SW 1271 (cell line): Measurements from ENCODE around the gene ZNF662.

Source experiments
- DNase-seq, 2 experiments: peaks; one replicate each; lab custom pipeline; 2025; lab: John Stamatoyannopoulos, UW

The ZNF662 gene

GRCh38 chr3:42887084-42887483, 18.9 kb upstream of the ZNF662 start:
- no peak for DNase-seq

GRCh38 chr3:42891042-42891441, 14.9 kb upstream of the ZNF662 start:
- no peak for DNase-seq

- DNase-seq = no peak
Measured at GRCh38 chr3:42892169-42892568, 13.8 kb upstream of the ZNF662 start.

GRCh38 chr3:42892807-42893206, 13.1 kb upstream of the ZNF662 start:
- DNase-seq = no peak

GRCh38 chr3:42894698-42895579, 11.0 kb upstream of the ZNF662 start:
- no peak for DNase-seq

- DNase-seq = no peak
Measured at GRCh38 chr3:42895580-42895868, 10.4 kb upstream of the ZNF662 start.

- no peak for DNase-seq
Measured at GRCh38 chr3:42898896-42899675, 6.9 kb upstream of the ZNF662 start.

- DNase-seq = no peak
Measured at GRCh38 chr3:42900226-42901072, 5.5 kb upstream of the ZNF662 start.

- DNase-seq = no peak
Measured at GRCh38 chr3:42901073-42901415, 4.9 kb upstream of the ZNF662 start.

- DNase-seq = no peak
Measured at GRCh38 chr3:42902257-42902656, 3.7 kb upstream of the ZNF662 start.

GRCh38 chr3:42904076-42904475, 1.9 kb upstream of the ZNF662 start:
- DNase-seq = no peak

- no peak for DNase-seq
Measured at GRCh38 chr3:42905740-42906069, 237 bp upstream of the ZNF662 start.

- DNase-seq = no peak
Measured at GRCh38 chr3:42906848-42907183, 874 bp downstream of the ZNF662 start.

GRCh38 chr3:42908675-42909074, 2.7 kb downstream of the ZNF662 start:
- DNase-seq = no peak

GRCh38 chr3:42911551-42911950, 5.6 kb downstream of the ZNF662 start:
- no peak for DNase-seq

GRCh38 chr3:42914771-42915515, 9.0 kb downstream of the ZNF662 start:
- no peak for DNase-seq

GRCh38 chr3:42923606-42924005, 17.7 kb downstream of the ZNF662 start:
- no peak for DNase-seq

- DNase-seq = no peak
Measured at GRCh38 chr3:42926310-42926709, 20.4 kb downstream of the ZNF662 start.

GRCh38 chr3:42934111-42934510, 28.2 kb downstream of the ZNF662 start:
- DNase-seq = no peak

- no peak for DNase-seq
Measured at GRCh38 chr3:42934910-42935309, 29.0 kb downstream of the ZNF662 start.

- no peak for DNase-seq
Measured at GRCh38 chr3:42935472-42935871, 29.5 kb downstream of the ZNF662 start.
